ENCODE data around the gene TSPAN32.

Gene TSPAN32

DNA sequence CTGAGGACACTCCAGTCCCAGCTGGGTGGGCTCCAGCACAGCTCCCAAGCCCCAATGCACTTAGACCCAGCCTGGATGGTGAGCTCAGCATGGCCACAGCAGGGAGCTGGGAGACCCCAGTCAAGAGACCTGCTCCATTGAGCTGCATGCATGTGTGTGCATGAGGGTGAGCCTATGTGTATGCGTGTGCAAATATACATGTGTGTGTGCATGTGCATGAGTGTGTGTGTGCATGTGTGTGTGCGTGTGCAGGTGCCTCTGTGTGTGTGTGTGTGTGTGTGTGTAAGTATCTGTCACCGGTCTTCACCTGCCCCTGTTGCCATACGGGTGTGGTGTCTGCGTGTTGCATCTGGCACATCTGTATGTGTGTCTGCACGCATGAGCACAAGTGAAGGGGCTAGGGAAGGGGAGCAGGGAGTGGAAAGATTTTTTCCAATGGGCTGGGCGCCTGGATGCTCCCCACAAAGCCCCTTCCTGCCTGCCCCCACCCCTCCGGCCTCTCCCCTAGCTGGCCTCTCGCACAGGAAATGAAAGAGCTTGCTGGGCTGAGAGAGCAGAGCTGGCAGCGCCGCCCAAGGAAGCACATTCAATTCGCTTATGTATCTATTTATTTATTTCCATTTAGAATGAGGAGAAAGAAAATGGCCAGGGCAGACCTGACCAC lies 4.1 kb downstream of the TSPAN32 start:
- no peak for DNase-seq

DNA sequence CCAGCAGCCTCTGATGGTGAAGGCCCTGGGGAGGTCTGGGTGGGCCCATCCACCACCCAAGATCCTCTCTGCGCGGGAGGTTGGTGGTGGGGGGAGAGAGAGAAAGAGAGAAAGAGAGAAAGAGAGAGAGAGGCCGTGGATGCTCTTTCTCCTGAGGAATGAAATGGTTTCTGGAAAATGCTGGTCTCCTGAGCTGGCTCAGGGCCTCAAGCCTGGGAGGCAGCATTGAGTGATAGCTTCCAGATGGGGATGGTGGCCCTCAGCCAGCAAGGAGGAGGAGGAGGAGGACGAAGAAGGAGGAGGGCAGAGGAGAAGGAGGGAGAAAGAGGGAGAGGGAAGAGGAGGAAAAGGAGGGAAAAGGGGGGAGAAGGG lies 4.6 kb downstream of the TSPAN32 start:
- no peak for DNase-seq

DNA sequence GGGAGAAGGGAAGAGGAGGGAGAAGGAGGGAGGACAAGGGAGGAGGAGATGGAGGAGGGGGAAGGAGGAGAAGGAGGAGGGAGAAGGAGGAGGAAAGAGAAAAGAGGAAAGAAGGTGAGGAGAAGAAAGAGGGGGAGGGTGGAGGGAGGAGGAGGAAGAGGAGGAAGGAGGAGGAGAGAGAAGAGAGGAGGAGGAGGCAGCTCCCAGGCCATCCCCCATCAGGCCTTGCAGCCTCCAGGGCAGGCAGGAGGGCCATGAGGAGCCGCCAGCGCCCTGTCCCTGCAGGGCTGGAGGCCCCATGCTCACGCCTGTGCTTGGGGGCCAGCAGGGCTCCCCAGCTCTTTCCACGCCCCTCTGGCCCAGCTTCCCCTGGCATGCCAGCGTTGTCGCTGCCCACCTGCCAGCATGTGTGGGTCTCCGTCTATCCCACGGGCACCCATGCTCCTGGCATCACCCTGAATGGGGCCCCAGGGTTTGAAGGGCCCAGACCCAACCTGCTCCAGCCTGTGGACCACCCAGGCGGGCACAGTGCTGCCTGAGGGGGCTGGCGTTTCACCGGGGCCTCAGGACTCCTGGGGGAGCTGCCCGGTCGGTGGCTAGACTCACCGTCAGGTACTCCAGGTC lies 5.2 kb downstream of the TSPAN32 start:
- no peak for DNase-seq

DNA sequence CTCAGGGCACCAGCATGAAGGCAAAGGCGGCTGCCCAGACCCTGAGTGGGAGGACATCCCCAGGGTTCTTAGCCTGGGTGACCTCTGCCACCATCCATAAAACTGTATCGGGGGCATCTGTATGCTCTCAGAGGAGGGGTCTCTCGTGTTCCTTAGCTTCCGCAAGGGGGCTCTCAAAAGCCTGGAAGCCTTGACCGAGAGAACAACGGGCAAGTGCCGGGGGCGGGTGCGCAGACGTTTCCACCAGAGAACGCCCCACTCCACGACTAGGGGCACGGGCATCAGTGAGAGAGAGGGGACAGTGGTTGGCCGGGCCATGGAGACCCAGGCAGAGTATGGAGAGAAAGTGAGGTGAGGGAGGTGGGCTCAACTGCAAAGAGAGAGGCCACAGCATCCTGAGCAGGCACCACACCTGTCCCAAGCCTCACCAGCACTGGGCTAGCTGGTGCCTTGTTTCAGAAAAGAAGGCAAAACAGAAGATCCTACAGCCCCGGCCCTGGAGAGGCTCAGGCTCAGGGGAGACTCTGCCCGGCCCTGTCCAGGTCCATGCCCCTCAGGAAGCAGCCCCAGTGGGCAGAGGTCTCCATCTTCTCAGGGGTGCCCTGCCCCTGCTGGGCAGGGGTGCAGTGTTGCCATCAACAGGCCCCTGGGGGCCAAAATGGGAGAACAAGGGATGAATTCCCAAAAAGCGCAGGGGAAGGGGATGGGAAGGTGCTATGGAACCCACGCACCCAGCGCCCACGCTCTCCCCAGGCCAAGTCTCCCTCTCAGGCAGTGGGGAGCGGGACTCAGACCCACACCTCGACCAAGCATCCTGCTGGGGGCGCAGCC lies 5.9 kb downstream of the TSPAN32 start:
- no peak for DNase-seq

DNA sequence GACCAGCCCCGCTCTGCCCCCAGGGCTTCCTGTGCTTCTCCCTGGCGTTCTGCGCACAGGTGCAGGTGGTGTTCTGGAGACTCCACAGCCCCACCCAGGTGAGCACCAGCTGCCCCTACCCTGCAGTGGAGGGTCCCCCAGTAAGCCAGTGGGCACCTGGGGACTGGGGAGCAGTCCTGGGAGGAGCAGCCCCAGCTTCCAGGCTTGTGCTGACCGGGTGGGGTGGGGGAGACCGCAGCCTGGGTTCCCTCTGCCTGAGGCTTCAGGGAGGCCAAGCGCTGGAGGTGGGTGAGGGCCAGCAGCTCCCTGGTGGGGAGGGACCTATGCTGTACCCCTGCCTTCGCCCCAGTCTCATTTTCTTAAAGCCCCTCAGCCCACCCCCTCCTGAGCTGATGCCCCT lies 6.9 kb downstream of the TSPAN32 start:
- DNase-seq = no peak

DNA sequence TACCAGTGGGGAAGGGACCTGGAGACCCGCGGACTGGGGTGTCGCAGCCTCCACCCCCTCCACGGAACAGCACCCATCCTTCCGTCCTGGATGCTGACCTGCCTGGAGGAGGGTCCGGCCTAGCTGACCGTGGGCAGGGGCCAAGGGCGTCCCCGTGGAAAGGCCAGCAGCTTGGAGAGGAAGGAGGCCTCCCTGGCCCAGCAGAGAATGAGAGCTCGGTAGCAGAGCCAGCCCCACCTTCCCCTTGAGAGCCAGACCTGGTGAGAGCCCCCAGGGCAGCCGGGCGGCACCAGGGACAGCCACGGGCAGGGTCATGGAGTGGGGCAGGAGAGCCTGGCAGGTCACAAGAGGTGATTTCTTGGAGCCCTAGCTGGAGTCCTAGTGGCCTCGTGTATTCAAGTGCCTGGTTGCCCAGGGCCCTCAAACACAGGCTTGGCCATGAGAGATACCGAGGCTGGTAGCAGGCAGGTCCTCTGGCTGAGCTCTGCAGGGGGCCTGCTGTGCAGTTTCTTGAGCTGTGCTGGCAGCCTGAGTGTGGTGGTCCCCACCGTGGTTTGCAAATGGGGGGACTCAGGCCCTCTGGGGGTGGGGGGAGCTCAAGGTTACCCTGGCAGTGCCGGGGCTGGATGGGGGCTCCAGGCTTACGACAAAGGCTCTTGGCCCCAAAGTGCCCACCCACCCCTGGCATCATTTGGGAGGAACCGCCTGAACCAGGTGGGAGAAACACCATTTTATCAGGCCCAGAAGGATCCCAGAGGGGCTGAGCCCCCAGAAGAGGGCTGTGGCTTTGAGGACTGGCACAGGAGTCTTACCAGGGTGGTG lies 7.6 kb downstream of the TSPAN32 start:
- no peak for DNase-seq

DNA sequence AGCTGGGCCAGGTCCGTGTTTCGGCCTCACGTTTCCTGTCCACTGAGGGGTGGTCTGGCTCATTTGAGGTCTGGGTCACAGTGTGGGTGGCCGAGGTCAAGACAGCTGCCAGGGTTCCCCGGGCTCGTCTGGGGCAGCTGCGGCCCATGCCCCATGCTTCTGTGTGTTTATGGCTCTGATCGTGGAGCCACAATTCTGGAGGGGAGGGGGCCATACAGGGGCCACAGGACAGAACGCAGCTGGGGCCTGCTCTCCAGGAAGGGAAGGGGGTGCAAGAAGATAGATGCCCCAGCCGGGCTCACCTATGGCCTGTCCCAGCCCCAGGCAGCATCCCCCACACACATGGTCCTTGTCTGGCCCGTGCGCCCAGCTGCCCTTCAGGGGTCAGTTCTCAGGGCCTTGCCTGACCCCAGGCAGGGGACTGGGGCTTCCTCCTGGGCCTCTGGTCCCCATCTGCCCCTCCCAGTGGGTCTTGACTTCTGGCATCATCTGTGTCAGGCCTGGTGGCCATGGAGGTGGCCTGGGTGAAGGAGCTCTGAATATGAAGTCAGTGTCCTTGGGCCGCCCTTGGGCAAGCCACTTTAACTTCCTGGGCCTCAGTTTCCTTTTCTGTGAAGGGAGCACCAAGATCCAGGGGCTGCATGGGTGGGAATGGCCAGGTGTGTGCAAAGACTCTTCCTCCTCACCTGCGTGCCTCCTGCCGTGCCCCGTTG lies 8.4 kb downstream of the TSPAN32 start:
- no peak for DNase-seq

DNA sequence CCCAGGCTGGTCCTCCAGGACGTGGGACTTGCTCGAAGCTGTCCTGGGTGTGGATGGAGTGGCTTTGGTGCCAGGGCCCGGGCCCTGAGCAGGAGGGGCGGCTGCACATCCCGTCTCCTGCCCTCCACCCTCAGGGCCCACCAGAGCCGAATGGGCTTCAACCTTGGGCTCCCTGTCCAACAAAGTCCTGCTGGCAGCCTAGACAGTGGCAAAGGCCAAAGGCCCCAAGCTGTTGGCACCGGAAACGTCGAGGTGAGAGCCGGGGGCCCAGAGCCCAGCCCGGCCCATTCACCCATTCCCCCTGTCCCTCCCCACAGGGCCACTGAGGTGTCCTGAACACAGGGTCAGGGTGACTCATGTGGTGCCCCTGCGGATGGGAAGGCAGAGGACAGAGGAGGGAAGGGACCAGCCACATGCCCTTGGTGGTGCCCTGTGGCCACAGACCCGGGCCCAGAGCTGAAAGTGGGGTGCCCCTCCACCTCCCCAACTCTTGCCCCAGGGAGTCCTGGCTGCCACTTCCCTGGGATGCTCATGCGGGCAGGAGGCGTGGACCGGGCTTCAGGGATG lies 9.1 kb downstream of the TSPAN32 start:
- DNase-seq = no peak

DNA sequence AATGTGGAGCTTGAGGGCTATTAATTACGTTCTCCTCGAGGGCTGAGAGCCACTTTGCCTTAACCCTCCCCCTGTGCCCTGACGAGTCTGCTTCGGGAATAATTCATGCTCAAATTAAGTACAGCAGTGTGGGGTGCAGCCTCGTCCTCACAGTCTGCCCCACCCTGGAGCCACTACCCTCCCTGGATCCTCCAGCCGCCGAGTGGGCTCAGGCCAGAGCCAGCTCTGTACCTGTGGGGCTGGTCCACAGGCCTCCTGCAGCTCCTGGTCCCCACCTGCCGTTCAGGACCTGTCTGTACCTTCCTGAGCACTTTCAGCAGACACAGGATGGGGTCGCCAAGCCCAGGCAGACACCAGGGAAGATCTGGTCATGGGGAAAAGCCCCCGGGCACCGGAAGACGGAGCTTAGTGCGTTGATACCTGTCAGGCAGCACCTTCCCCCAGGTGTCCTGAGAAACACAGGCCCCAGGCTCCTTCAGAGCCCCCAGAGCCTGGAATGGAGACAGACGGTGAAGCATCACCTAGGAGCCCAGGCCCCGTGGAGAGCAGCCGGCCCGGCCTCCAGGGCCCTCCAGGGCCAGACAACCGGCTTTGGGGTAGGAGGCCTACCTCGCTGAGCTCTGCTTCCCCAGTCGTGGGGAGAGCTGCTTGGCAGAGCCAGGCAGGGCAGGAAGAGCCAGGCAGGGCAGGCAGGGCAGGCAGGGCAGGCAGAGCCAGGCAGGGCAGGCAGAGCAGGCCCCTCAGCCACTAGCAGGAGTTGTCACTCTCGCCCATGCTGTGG lies 9.7 kb downstream of the TSPAN32 start:
- DNase-seq = no peak

DNA sequence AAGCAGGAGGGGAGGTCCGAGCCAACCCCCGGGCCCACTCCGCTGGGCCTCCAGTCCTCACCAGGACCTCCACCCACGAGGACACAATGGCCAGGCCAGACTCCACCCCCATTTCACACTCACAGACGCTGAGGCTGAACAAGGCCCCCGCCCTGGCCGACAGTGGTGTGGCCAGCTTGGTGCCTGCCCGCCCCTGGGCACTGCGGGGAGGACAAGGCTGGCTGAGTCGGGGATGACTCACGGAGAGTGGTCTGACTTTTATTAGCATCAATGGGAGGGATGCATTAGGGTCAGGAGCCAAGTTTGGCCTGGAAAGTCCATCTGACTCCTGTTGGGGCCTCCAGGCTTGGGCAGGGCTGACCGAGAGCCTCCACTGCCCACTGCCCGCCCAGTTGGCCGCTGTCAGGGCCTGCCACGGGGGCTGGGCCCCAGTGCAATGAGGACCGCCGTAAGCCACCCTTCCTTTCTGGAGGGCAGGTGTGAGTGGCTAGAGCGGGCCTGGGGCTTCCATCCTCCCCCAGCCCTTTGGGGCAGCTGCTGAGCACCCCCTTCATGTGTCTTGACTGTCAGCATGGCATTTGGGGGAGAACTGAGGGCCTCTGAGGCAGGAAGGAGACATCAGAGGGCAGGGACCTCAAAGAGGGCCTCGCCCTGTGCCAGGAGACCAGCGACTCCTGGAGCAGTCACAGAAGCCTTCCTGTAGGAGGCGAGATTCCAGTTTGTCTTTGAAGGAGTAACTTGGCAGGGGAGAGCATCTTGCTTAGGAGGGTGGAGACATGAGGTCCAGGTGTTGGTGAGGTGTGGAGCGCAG lies 10.6 kb downstream of the TSPAN32 start:
- no peak for DNase-seq

DNA sequence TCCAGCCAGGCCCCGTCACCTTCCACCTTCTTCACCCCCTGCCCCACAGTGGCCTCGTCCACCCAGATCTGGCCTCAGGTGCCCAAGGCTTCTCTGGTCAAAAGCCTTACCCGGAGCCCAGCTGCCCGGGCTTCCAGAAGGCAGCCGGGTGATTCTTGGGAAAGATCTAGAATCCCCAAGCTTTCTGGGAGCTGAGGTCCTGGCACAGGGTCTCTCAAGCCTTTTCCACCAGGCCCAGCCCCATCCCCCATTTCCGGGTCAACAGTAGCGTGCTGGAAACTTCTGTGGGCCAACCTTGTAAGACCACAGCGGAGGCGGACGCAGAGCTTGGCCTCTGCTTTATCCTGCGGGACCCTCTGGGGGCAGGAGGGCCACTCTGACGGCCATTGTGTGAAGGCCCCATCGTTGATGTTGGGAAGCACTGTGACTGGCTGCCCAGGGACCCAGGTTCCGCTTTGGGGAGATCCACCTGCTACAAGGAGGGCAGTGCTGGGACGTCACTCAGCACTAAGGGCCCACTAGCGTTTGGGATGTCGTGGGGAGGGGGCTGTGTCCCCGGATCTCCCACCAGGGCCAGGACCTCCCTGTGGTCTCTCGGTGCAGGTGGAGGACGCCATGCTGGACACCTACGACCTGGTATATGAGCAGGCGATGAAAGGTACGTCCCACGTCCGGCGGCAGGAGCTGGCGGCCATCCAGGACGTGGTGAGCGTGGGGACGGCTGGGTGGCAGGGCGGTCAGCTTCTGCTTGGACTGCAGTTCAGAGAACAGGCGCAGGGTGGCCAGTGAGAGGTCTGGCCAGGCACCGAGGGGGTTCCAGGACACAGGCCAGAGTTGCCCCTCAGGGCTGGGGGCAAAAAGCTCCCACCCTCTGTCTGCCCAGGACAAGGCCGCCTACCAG lies 11.5 kb downstream of the TSPAN32 start:
- DNase-seq = no peak

DNA sequence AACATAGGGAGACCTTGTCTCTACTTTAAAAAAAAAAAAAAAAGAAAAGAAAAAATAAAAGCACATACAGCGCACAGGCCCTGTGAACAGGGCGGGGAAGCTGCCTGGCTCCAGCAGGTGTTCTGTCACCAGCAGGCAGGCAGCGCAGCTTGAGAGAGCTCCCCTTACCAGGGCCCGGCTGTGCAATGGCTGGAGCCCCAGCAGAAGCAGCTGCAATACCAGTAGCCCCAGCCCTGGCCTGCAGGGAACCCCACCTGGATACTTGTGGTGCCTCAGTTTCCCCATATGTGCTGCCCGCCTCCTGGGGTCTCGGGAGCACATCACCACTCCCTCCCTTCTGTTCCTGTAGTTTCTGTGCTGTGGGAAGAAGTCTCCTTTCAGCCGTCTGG lies 12.3 kb downstream of the TSPAN32 start:
- no peak for DNase-seq

DNA sequence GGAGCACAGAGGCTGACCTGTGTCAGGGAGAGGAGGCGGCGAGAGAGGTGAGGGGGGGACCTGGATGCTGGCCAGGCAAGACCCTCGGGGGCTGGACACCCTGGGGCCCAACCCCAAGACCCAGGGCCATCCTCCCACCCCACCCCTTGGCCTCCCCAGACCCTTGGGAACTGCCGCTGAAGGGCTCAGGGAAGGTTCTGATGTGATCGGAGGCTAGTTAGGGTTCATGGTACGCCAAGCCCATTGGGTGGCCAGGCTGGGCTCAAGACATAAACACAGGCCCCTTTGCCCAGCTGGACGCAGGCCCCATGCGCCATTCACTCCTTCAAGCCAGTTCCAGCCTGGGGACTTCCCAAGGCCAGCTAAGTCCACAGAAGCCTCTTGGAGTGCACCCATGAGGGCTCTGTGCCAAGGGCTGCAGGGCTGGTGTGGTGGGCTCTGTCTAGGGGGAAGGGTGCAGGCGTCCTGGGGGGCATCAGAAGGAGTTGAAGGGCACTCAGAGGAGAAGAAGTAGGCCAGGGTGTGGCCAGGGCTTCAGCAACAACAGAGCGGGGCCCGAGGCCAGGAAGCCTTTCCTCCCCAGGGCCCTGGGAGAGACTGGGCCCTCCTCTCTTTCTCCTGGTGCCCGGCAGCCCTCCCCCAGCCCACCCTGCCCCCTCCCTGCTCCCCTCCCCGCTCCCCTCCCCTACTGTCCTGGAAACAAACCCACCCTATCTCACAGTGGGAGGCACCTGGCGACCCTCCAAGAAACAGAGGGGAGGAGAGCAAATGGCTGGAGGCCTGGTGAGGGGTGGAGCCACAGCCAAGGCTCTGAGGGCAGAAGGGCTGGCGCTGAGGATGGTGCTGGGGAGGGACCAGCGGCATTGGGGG lies 12.9 kb downstream of the TSPAN32 start:
- DNase-seq = no peak

DNA sequence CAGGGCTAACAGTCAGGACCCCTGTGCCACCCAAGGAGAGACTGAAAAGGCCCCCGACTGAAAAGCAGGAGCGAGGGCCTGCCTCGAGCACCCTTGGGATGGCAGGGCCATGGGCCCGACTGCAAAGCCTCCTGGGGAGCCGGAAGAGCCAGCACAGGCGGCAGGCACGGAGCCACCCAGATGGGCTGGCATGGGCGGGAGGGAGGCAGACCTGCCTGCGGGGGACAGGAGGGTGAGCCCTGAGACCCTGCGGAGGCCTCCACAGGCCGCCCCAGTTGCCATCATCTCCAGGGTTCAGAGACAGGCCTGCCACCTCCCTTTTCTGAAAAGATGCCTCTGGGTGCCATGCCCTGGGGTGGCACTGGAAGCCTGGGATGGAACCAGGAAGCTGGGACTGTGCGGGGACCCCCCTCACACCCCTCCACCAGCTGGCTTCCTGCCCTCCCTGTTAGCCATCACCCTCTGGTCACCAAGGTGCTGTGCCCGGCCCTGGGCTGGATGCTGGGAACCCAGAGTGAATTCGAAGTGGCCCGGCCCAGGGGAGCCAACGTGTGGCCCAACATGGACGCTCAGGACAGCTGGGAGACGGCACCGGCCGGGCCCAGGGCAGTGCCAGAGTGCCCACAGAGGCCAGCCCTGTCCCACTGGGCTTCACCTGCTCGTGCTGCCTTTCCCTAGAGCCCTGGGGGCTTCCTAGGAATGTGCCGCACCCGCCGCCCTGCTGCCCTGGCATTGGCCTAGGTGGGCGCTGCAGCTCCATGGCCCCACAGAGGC lies 13.8 kb downstream of the TSPAN32 start:
- DNase-seq = no peak

DNA sequence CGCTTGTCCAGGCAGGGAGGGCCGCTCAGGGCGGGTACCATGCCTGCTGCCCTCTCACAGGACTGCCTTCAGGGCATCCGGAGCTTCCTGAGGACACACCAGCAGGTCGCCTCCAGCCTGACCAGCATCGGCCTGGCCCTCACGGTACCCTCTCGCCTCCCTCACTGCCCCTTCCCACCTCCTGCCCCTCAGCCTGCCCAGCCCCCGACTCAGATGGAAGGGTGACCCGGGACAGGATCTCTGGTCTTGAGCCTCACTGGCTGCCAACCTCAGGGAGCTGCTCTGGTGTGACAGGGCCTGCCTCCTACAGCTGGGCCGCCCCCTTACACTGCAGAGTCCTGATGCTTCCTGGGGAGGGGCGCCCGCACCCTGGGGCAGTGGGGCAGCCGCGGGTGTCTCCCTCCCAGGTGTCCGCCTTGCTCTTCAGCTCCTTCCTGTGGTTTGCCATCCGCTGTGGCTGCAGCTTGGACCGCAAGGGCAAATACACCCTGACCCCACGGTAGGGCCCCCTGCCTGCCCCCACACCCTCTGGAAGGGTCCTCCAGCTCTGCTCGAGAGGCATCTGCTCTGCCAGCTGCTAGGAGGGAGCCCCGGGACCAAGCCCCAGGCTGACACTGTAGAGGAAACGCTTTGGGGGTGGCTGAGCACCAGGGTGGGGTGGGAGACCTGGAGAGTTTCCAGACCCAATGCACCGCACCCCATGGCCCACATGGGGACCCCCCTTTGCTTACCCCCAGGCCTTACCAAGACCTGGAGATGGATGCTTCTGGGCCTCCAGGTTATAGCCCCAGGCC lies 14.6 kb downstream of the TSPAN32 start:
- DNase-seq = no peak

DNA sequence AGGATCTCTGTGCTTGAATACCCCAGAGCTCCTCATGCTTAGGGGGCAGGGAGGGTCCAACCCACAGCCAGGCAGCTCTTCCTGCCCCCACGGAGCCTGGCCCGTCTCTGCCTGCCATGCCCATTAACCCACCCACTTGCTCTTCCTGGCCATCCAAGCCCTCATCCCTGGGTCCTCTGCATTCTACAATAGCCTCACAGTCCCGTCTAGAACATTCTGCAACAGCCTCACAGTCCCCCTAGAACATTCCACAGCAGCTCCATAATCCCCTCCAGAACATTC lies 15.1 kb downstream of the TSPAN32 start:
- DNase-seq = no peak
